B cell (primary cell): ENCODE results near the gene WDR43. TPM values are rescaled to one million over a fixed set of nuclear protein-coding genes. Genes with fewer than 3 reads are reported as not detected.

Source experiments
- ATAC-seq: fragments of 200-7000 bp; cut with Tn5 transposase; one replicate; pipeline ENCODE4 v1.10.0; 2021; ENCODE audit warnings: low read depth, mild to moderate bottlenecking, moderate number of reproducible peaks, moderate library complexity
- CTCF ChIA-PET: fragments of 350-600 bp; sonication (Branson Sonifier 250); formaldehyde crosslinking; loops from one replicate; lab custom pipeline; 2021; ENCODE audit warnings: antibody characterized with exemption, inconsistent platforms; lab: Charles Lee
- POLR2A ChIA-PET: fragments of 350-600 bp; sonication (Branson Sonifier 250); formaldehyde crosslinking; loops from one replicate; lab custom pipeline; 2021; ENCODE audit warnings: antibody characterized with exemption; lab: Charles Lee
- DNase-seq: peaks from one replicate; pipeline ENCODE4 v3.0.0; 2013
- H2AFZ ChIP-seq: 2 replicates; pipeline ENCODE4 v1.6.1; 2012; ENCODE audit warnings: mild to moderate bottlenecking, low read depth, low read length; ENCODE audit not compliant: insufficient read depth, poor library complexity, severe bottlenecking
- H3K27ac ChIP-seq, 2 donors: 1 replicate in 1 of 2; 2 replicates in 1 of 2; pipeline ENCODE4 v1.5.1; 2012 to 2013; ENCODE audit warnings: low read length in 2 of 2, mild to moderate bottlenecking in 2 of 2, moderate library complexity in 1 of 2
- H3K27me3 ChIP-seq, 4 experiments: fragments of 200-600 bp in 1 of 4; sonication (generic) in 1 of 4; replicated peaks in 1 of 4; 1 replicate in 2 of 4; 2 replicates in 2 of 4; pipeline versions ENCODE4 v1.6.1 to v1.7.0; 2013 to 2016; ENCODE audit warnings: low read length in 3 of 4, mild to moderate bottlenecking in 2 of 4, mixed read lengths in 1 of 4, moderate library complexity in 1 of 4; ENCODE audit not compliant: insufficient read depth in 4 of 4, control insufficient read depth in 3 of 4; ENCODE audit errors: control extremely low read depth in 1 of 4
- H3K36me3 ChIP-seq, 2 experiments: replicated peaks in 1 of 2; 1 replicate in 1 of 2; 2 replicates in 1 of 2; pipeline versions ENCODE4 v1.6.1 to v1.7.1; 2013; ENCODE audit warnings: low read length in 1 of 2; ENCODE audit not compliant: insufficient read depth in 2 of 2, control insufficient read depth in 1 of 2; ENCODE audit errors: control extremely low read depth in 1 of 2, extremely low read depth in 1 of 2
- H3K4me1 ChIP-seq, 2 donors: fragments of 200-600 bp in 1 of 2; sonication (generic) in 1 of 2; 1 replicate in 1 of 2; 2 replicates in 1 of 2; pipeline versions ENCODE4 v1.5.1 to v1.6.1; 2013 to 2017; ENCODE audit warnings: low read length in 2 of 2; ENCODE audit not compliant: control insufficient read depth in 2 of 2, insufficient read depth in 2 of 2
- H3K4me2 ChIP-seq: replicated peaks from 2 replicates; pipeline ENCODE3; 2012; ENCODE audit warnings: mild to moderate bottlenecking, low read depth, low read length; ENCODE audit not compliant: poor library complexity, severe bottlenecking
- H3K4me3 ChIP-seq, 5 experiments: fragments of 200-600 bp in 1 of 5; sonication (generic) in 1 of 5; 1 replicate in 3 of 5; 2 replicates in 2 of 5; pipeline versions ENCODE4 v1.5.1 to v1.7.0; 2011 to 2016; ENCODE audit warnings: low read length in 4 of 5, mild to moderate bottlenecking in 4 of 5, low read depth in 2 of 5, control low read depth in 1 of 5, moderate library complexity in 1 of 5; ENCODE audit not compliant: insufficient read depth in 1 of 5; ENCODE audit errors: control extremely low read depth in 1 of 5, extremely low read depth in 1 of 5
- H3K79me2 ChIP-seq: fragments of 200-600 bp; sonication (generic); one replicate; pipeline ENCODE4 v1.6.0; 2016; ENCODE audit warnings: low read length; ENCODE audit not compliant: control insufficient read depth, insufficient read depth
- H3K9ac ChIP-seq: fragments of 200-600 bp; sonication (generic); 2 replicates; pipeline ENCODE4 v1.6.1; 2017; ENCODE audit warnings: mild to moderate bottlenecking, low read length, moderate library complexity
- H3K9me3 ChIP-seq, 3 donors: one replicate each; pipeline versions ENCODE4 v1.6.1 to v1.7.1; 2013; ENCODE audit warnings: low read length in 2 of 3; ENCODE audit not compliant: control insufficient read depth in 2 of 3, insufficient read depth in 1 of 3; ENCODE audit errors: control extremely low read depth in 1 of 3
- H4K20me1 ChIP-seq: 2 replicates; pipeline ENCODE4 v1.6.0; 2012; ENCODE audit warnings: mild to moderate bottlenecking, low read length; ENCODE audit not compliant: insufficient read depth, control insufficient read depth, poor library complexity, severe bottlenecking
- H3K27ac Mint-ChIP-seq: one replicate; pipeline ENCODE4 v1.8.0; 2021; ENCODE audit warnings: mixed read lengths
- H3K27me3 Mint-ChIP-seq: one replicate; pipeline ENCODE4 v1.8.0; 2021; ENCODE audit warnings: mixed read lengths
- H3K4me1 Mint-ChIP-seq: one replicate; pipeline ENCODE4 v1.8.0; 2021; ENCODE audit warnings: mixed read lengths
- H3K4me3 Mint-ChIP-seq: one replicate; pipeline ENCODE4 v1.8.0; 2021; ENCODE audit warnings: mixed read lengths
- H3K9me3 Mint-ChIP-seq: one replicate; pipeline ENCODE4 v1.8.0; 2022; ENCODE audit warnings: mixed read lengths; ENCODE audit not compliant: insufficient read depth
- EZH2 ChIP-seq: IDR thresholded peaks from 2 replicates; pipeline ENCODE4 v1.6.1; 2012; ENCODE audit warnings: borderline replicate concordance, low read depth, mild to moderate bottlenecking, moderate library complexity, low read length; ENCODE audit not compliant: insufficient read depth, poor library complexity, severe bottlenecking
- WGBS: methylation state at CpG from one replicate; pipeline ENCODE4 v1.1.5; 2013; ENCODE audit warnings: missing lambda C conversion rate; ENCODE audit not compliant: insufficient coverage; 5-methylcytosine and 5-hydroxymethylcytosine counted together
- intact Hi-C: fragments of 100-400 bp; cut with micrococcal nuclease; formaldehyde crosslinking; loops from one replicate; pipeline ENCODE4 v1.10.0; 2022
- polyA plus RNA-seq: library from polyadenylated mRNA; depleted of rRNA; stranded (reverse); fragments of >200 nt; gene quantifications from 2 replicates; pipeline ENCODE4 v1.2.3, GENCODE V29; 2012
- total RNA-seq, 2 donors: library from RNA; stranded (reverse); fragments of 120-200 nt in 1 of 2; gene quantifications; 1 replicate in 1 of 2; 2 replicates in 1 of 2; pipeline versions ENCODE4 v1.2.3 to v1.2.4, GENCODE V29; 2013 to 2022
- TF ChIP-seq, protein P1 (sequence below): fragments of 200-600 bp; IDR thresholded peaks from one replicate; pipeline ENCODE4 v1.8.0; 2022; ENCODE audit warnings: antibody characterized with exemption, mild to moderate bottlenecking

Gene WDR43
- total and polyA plus RNA-seq, 2 donors (not counting 1 experiment from before 2014, with no cell fraction given) = 22.5 to 51.0 TPM

DNA sequence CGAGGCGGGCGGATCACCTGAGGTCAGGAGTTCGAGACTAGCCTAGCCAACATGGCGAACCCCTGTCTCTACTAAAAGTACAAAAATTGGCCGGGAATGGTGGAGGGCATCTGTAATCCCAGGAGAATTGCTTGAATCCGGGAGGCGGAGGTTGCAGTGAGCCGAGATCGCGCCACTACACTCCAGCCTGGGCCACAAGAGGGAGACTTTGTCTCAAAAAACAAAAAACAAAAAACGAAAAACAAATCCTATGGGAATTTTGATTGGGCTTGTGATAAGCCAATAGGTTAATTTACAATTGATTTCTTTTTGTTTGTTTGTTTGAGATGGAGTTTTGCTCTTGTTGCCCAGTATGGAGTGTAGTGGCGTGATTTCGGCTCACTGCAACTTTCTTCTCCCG is 62.4 kb downstream of the WDR43 start:
- Mint-ChIP-seq H3K4me1 (peaks cover 6% of the 10 kb centered on the region), H3K9me3 (no peaks in the 10 kb centered on the region), H3K27me3 (peaks cover 2% of the 10 kb centered on the region), H3K27ac (no peak overlapping the region), H3K4me3 (no peak overlapping the region)
- Histone ChIP-seq H2AFZ (peak overlapping the region; percentile 44), H3K4me1 (no peaks in the 10 kb centered on the region), H3K27me3 (peaks cover 0 to 4% (median 0%) of the 10 kb centered on the region in 4 experiments), H3K27ac (no peak overlapping the region), H3K9ac (no peak overlapping the region), H3K79me2 (no peaks in the 10 kb centered on the region), H3K9me3 (no peaks in the 10 kb centered on the region), H3K4me2 (peak overlapping the region; percentile 47), H4K20me1 (no peaks in the 10 kb centered on the region), H3K4me3 (peak overlapping the region in 1 of 5 experiments; percentile 37), H3K36me3 (no peaks in the 10 kb centered on the region)
- TF ChIP-seq, protein P1, sequence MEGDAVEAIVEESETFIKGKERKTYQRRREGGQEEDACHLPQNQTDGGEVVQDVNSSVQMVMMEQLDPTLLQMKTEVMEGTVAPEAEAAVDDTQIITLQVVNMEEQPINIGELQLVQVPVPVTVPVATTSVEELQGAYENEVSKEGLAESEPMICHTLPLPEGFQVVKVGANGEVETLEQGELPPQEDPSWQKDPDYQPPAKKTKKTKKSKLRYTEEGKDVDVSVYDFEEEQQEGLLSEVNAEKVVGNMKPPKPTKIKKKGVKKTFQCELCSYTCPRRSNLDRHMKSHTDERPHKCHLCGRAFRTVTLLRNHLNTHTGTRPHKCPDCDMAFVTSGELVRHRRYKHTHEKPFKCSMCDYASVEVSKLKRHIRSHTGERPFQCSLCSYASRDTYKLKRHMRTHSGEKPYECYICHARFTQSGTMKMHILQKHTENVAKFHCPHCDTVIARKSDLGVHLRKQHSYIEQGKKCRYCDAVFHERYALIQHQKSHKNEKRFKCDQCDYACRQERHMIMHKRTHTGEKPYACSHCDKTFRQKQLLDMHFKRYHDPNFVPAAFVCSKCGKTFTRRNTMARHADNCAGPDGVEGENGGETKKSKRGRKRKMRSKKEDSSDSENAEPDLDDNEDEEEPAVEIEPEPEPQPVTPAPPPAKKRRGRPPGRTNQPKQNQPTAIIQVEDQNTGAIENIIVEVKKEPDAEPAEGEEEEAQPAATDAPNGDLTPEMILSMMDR = no peak
- no peak for TF ChIP-seq EZH2
- intact Hi-C loops = loop anchor here (5.0 kb wide), 1 partner anchor 135 kb away; no protein-coding TSS in a partner anchor
- ATAC-seq (no peak), DNase-seq (no peak)
- ChIA-PET CTCF (interaction anchor here (1.0 to 1.3 kb wide), 2 partner anchors 136 to 240 kb away, joined by 3 to 4 read pairs; no protein-coding TSS in a partner anchor), POLR2A (no interaction called here)
- WGBS = 91% methylated on average over 8 of the region's 15 CpGs

DNA sequence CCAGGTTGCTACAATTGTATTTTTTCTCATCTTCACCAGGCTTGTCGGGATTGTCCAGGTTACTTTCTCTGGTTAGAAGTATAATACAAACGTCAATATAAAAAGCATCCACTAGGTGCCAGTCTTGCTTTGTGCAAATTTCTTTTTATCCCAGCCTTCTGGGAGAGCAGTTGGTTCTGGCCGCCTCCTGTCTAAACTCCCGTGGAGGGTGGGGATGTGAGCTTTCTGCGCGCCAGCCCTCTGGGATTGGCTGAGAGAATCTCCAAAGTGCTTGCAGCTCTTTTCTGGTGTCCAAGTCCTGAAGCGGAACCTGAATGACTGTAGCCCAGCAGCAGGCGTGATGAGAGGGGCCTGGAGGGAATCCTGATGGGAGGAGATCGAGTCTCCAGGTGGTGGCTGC is 64.2 kb downstream of the WDR43 start:
- intact Hi-C loops = loop anchor here (1.0 to 5.0 kb wide), 3 partner anchors 57 to 239 kb away; no protein-coding TSS in a partner anchor
- DNase-seq = peak; percentile 63
- Histone ChIP-seq H3K4me2 (no peak overlapping the region), H2AFZ (no peak overlapping the region), H3K4me1 (no peaks in the 10 kb centered on the region), H3K79me2 (no peaks in the 10 kb centered on the region), H3K27ac (no peak overlapping the region), H3K9me3 (no peaks in the 10 kb centered on the region), H3K36me3 (no peaks in the 10 kb centered on the region), H3K4me3 (no peak overlapping the region), H4K20me1 (no peaks in the 10 kb centered on the region), H3K27me3 (peaks cover 0 to 4% (median 0%) of the 10 kb centered on the region in 4 experiments), H3K9ac (no peak overlapping the region)
- H3K27me3 Mint-ChIP-seq = peaks cover 4% of the 10 kb centered on the region
- TF ChIP-seq, protein P1 = peak; percentile 70
- no peak for TF ChIP-seq EZH2
- no peak overlapping the region for H3K27ac Mint-ChIP-seq
- 40% methylated on average over 7 of the region's 9 CpGs for WGBS
- ChIA-PET CTCF (interaction anchor here (0.7 to 2.7 kb wide), 9 partner anchors 23 to 1727 kb away, joined by 3 to 20 read pairs (median 3); no protein-coding TSS in a partner anchor), POLR2A (no interaction called here)
- no peaks in the 10 kb centered on the region for H3K9me3 Mint-ChIP-seq
- no peak overlapping the region for H3K4me3 Mint-ChIP-seq
- H3K4me1 Mint-ChIP-seq = peaks cover 2% of the 10 kb centered on the region
- ATAC-seq = peak; percentile 54
